ENCODE results near the gene SOX18. TPM values are rescaled to one million over a fixed set of nuclear protein-coding genes. Genes with fewer than 3 reads are reported as not detected.
A peak's percentile ranks its signal among the peaks of the same experiment; 100 is the strongest.

Gene SOX18
- total and polyA plus RNA-seq, 2 of the 4 experiments (the other 2 are of a cell fraction) = not detected

GRCh38 chr20:64058536-64058935, 9.1 kb upstream of the SOX18 start:
- peak; percentile 64 for DNase-seq
- H3K4me2 ChIP-seq (ENCODE audit: low read depth, low read length) = peak overlapping the region; percentile 43; the same call in 1 of the 2 replicates
- TF ChIP-seq USF2 (IDR thresholded peaks at IDR 0.05; ENCODE audit: low read depth, low read length) (peak; percentile 30; the same call in 1 of the 2 replicates), CEBPB (IDR thresholded peaks at IDR 0.05; ENCODE audit: low read depth, low read length) (no peak)
- H3K9ac ChIP-seq (ENCODE audit: low read depth, low read length) = no peak overlapping the region
- no peak overlapping the region for H2BK15ac ChIP-seq (ENCODE audit: low read depth, low read length)
- no peak overlapping the region for H3K27ac ChIP-seq (ENCODE audit: insufficient read depth, low read length)
- H4K91ac ChIP-seq (ENCODE audit: insufficient read depth, low read depth, low read length) = no peak overlapping the region
- intact Hi-C loops (cut with micrococcal nuclease) = loop anchor here (5.0 kb wide), 1 partner anchor 521 kb away; the partner anchor contains the start of gene PTK6
- H2BK120ac ChIP-seq (ENCODE audit: low read depth, low read length) = no peak overlapping the region
- peaks cover 6% of the 10 kb centered on the region for H3K9me1 ChIP-seq (ENCODE audit: insufficient read depth, low read length)
- no peak overlapping the region for H2BK5ac ChIP-seq (ENCODE audit: low read depth, low read length, poor library complexity, severe bottlenecking)
- no peak overlapping the region for H3K4ac ChIP-seq (ENCODE audit: low read depth, low read length)
- H4K20me1 ChIP-seq (ENCODE audit: insufficient read depth, low read length) = no peaks in the 10 kb centered on the region; the same call in 1 of the 2 replicates
- ChIA-PET POLR2A (ENCODE audit: unreplicated experiment) (no interaction called here), CTCF (interaction anchor here (1.8 kb wide), 1 partner anchor 11 kb away, joined by 6 read pairs; no protein-coding TSS in a partner anchor)
- peaks cover 2% of the 10 kb centered on the region; the same call in 1 of the 2 replicates for H3K27me3 ChIP-seq (ENCODE audit: control insufficient read depth, insufficient read depth, low read length)
- no peak overlapping the region; the same call in 1 of the 2 replicates for H4K5ac ChIP-seq (ENCODE audit: low read depth, low read length)
- no peak overlapping the region for H2BK20ac ChIP-seq (ENCODE audit: low read depth, low read length)
- no peak overlapping the region for H2AK9ac ChIP-seq (replicated peaks; ENCODE audit: low read depth, low read length, poor library complexity)
- H3K14ac ChIP-seq (replicated peaks; ENCODE audit: low read depth, low read length) = no peak overlapping the region
- dilution Hi-C loops (cut with HindIII; ENCODE audit: low sequenced_read_pairs, unreplicated experiment) = no loop called here
- no peak overlapping the region for H2AK5ac ChIP-seq (ENCODE audit: low read depth, low read length)
- peak overlapping the region; percentile 53 for H2AFZ ChIP-seq (replicated peaks; ENCODE audit: low read length, poor library complexity)
- H3K4me1 ChIP-seq (ENCODE audit: control insufficient read depth, insufficient read depth, low read length) = peaks cover 11% of the 10 kb centered on the region
- in situ Hi-C loops (cut with MboI; ENCODE audit: low sequenced_read_pairs) = no loop called here
- H3K56ac ChIP-seq (ENCODE audit: extremely low read depth, insufficient read depth, low read length) = no peak overlapping the region
- H4K8ac ChIP-seq (ENCODE audit: low read depth in 2 of 2, low read length in 2 of 2) = no peak overlapping the region
- no peaks in the 10 kb centered on the region for H3K36me3 ChIP-seq (ENCODE audit: control insufficient read depth, insufficient read depth, low read length)
- H3K23ac ChIP-seq (ENCODE audit: low read depth, low read length) = no peak overlapping the region
- no peaks in the 10 kb centered on the region for H3K9me3 ChIP-seq (ENCODE audit: control insufficient read depth, insufficient read depth, low read length)
- BruUV-seq (replicated peaks) = no TSS peak
- peak; percentile 11 for ATAC-seq (ENCODE audit: low read depth)
- no peak overlapping the region for H3K4me3 ChIP-seq (ENCODE audit: insufficient read depth, low read depth, low read length)
- peaks cover 6 to 11% of the 10 kb centered on the region in 2 experiments; a peak in 3 of 4 replicates for H3K79me1 ChIP-seq (ENCODE audit: low read depth in 1 of 2, low read length in 2 of 2)
- 81% methylated on average over 10 of the region's 12 CpGs; no CpG with 5 or more reads in 1 of the 2 experiments for whole genome bisulfite sequencing, 2 experiments (ENCODE audit: extremely low coverage in 2 of 2, insufficient read length in 1 of 2)
- no peak overlapping the region for H3K18ac ChIP-seq (ENCODE audit: low read depth, low read length)
